Posterior vena cava (tissue), 2 donors: ENCODE results near the gene TGFB1. TPM values are rescaled to one million over a fixed set of nuclear protein-coding genes. Genes with fewer than 3 reads are reported as not detected.
"Not testable (repeated sequence)": the region's sequence is repeated elsewhere in the genome, so short reads cannot be mapped to it uniquely, and the experiment has no call there.

ENCODE experiments used
- DNase-seq: peaks from one replicate; pipeline ENCODE4 v3.0.0-alpha.2; 2020; ENCODE audit warnings: low spot score
- intact Hi-C, 2 donors: fragments of 100-400 bp; cut with DNase I; formaldehyde crosslinking; loops; one replicate each; pipeline versions ENCODE4 v1.14.1 to v1.14.2; 2022 to 2023
- long read RNA-seq, 2 donors: library from polyadenylated mRNA; unstranded; transcript quantifications; one replicate each; pipeline ENCODE4 v2.0.0, GENCODE V29; 2020 to 2021
- total RNA-seq, 2 donors: library from RNA; stranded (reverse); fragmentation: NEBNext Ultra II Directional; extraction: Animal tissue kit (Norgen Biotek cat#: 25700); gene quantifications; one replicate each; pipeline ENCODE4 v1.2.1, GENCODE V29; 2021
- donor health status: DM: yes; HTN: yes; CAD: no.
- donor health status: DM: yes; HTN: yes; CAD: no.

TGFB1 gene
- total RNA-seq, result 10 to 100 TPM; 43.8 to 61.5 TPM
- long read RNA-seq, donor 1, transcript TGFB1-201 (7 exons, 2,769 nt), result major isoform, 24 of 30 reads
- long read RNA-seq, donor 1, partial matches to known transcripts, result 2 of 30 reads
- long read RNA-seq, donor 1, other reads (novel, unspliced or antisense), result 4 of 30 reads
- long read RNA-seq, donor 2, partial matches to known transcripts, result 3 of 15 reads
- long read RNA-seq, donor 2, other reads (novel, unspliced or antisense), result 8 of 15 reads

- peak; percentile 97 for DNase-seq
- intact Hi-C loops, result loop anchor here in 1 of 2 donors (5.0 kb wide), 1 partner anchor 41 kb away; the partner anchor contains the start of gene CCDC97
These were observed at the start of gene TGFB1 for GRCh38 chr19:41353466-41354342. TGFB1 (minus strand) TSS chr19:41353922; CDS start chr19:41353044, 878 bp downstream.

- DNase-seq, result no peak
- intact Hi-C loops, result no loop called here
These were observed 48.3 kb upstream of the TGFB1 start for GRCh38 chr19:41402010-41402409.

GRCh38 chr19:41401483-41401882, 47.8 kb upstream of the TGFB1 start:
- no peak for DNase-seq
- intact Hi-C loops, result no loop called here

GRCh38 chr19:41399525-41399924, 45.8 kb upstream of the TGFB1 start:
- intact Hi-C loops, result no loop called here
- DNase-seq, result no peak

GRCh38 chr19:41399091-41399490, 45.4 kb upstream of the TGFB1 start:
- no peak for DNase-seq
- intact Hi-C loops, result no loop called here

GRCh38 chr19:41398598-41398997, 44.9 kb upstream of the TGFB1 start:
- intact Hi-C loops, result no loop called here
- no peak for DNase-seq

GRCh38 chr19:41398050-41398418, 44.3 kb upstream of the TGFB1 start:
- intact Hi-C loops, result no loop called here
- no peak for DNase-seq

GRCh38 chr19:41397086-41398049, 43.6 kb upstream of the TGFB1 start, which contains the start of the genes BCKDHA and EXOSC5:
BCKDHA (plus strand) TSS chr19:41397818; CDS start chr19:41397828, 10 bp downstream.
EXOSC5 (minus strand) TSS chr19:41397359; CDS start chr19:41397328, 31 bp downstream.
- intact Hi-C loops, result no loop called here
- DNase-seq, result peak; percentile 100

GRCh38 chr19:41395355-41395754, 41.6 kb upstream of the TGFB1 start:
- no peak for DNase-seq
- intact Hi-C loops, result no loop called here

GRCh38 chr19:41392775-41393174, 39.1 kb upstream of the TGFB1 start:
- intact Hi-C loops, result no loop called here
- DNase-seq, result no peak

GRCh38 chr19:41391618-41392017, 37.9 kb upstream of the TGFB1 start:
- DNase-seq, result no peak

GRCh38 chr19:41386442-41386841, 32.7 kb upstream of the TGFB1 start:
- no peak for DNase-seq
- intact Hi-C loops, result no loop called here

More at GRCh38 chr19:41391618-41392017, 37.9 kb upstream of the TGFB1 start:
- intact Hi-C loops, result no loop called here

GRCh38 chr19:41384351-41384750, 30.6 kb upstream of the TGFB1 start:
- DNase-seq, result no peak
- intact Hi-C loops, result loop anchor here in 1 of 2 donors (5.0 kb wide), 1 partner anchor 407 kb away; no protein-coding TSS in a partner anchor

GRCh38 chr19:41381536-41381935, 27.8 kb upstream of the TGFB1 start:
- intact Hi-C loops, result loop anchor here in 1 of 2 donors (5.0 kb wide), 1 partner anchor 404 kb away; no protein-coding TSS in a partner anchor
- DNase-seq, result not testable (repeated sequence)

GRCh38 chr19:41377977-41378709, 24.4 kb upstream of the TGFB1 start:
- DNase-seq, result no peak
- intact Hi-C loops, result no loop called here

- DNase-seq, result no peak
- intact Hi-C loops, result no loop called here
These were observed 23.3 kb upstream of the TGFB1 start for GRCh38 chr19:41376998-41377365.

GRCh38 chr19:41376241-41376997, 22.7 kb upstream of the TGFB1 start, which contains the start of gene TMEM91:
TMEM91 (plus strand) TSS chr19:41376533; CDS start chr19:41378310, 1,777 bp downstream.
- no peak for DNase-seq
- intact Hi-C loops, result no loop called here

GRCh38 chr19:41373993-41374392, 20.3 kb upstream of the TGFB1 start:
- intact Hi-C loops, result no loop called here
- DNase-seq, result peak; percentile 89
